Measurements from ENCODE around the gene ZNF385B.

ZNF385B gene

GRCh38 chr2:179701524-179702110, 159.8 kb downstream of the ZNF385B start:
- Histone ChIP-seq H3K4me3 (ENCODE audit: insufficient read depth, low read length, poor library complexity, severe bottlenecking) (no peak overlapping the region), H4K20me1 (ENCODE audit: low read depth, low read length) (no peaks in the 10 kb centered on the region), H3K9me3 (ENCODE audit: insufficient read depth, low read length) (no peaks in the 10 kb centered on the region), H3K79me2 (ENCODE audit: insufficient read depth, low read length) (no peaks in the 10 kb centered on the region), H3F3A (ENCODE audit: insufficient read depth) (no peaks in the 10 kb centered on the region), H3K36me3 (ENCODE audit: low read length) (no peaks in the 10 kb centered on the region; the same call in 1 of the 2 replicates), H3K4me2 (ENCODE audit: low read depth, low read length, poor library complexity, severe bottlenecking) (no peak overlapping the region), H3K9me2 (replicated peaks; ENCODE audit: insufficient read depth, low read length) (no peaks in the 10 kb centered on the region), H3K27ac (ENCODE audit: low read depth, low read length) (no peak overlapping the region), H3K9ac (ENCODE audit: low read length) (no peak overlapping the region), H2AFZ (ENCODE audit: low read depth, low read length, severe bottlenecking) (no peak overlapping the region), H3K27me3 (ENCODE audit: low read length) (no peaks in the 10 kb centered on the region)
- no peak for TF ChIP-seq EZH2phosphoT487 (conservative IDR thresholded peaks at IDR 0.05; ENCODE audit: low read length)
- TF ChIP-seq, protein P1, sequence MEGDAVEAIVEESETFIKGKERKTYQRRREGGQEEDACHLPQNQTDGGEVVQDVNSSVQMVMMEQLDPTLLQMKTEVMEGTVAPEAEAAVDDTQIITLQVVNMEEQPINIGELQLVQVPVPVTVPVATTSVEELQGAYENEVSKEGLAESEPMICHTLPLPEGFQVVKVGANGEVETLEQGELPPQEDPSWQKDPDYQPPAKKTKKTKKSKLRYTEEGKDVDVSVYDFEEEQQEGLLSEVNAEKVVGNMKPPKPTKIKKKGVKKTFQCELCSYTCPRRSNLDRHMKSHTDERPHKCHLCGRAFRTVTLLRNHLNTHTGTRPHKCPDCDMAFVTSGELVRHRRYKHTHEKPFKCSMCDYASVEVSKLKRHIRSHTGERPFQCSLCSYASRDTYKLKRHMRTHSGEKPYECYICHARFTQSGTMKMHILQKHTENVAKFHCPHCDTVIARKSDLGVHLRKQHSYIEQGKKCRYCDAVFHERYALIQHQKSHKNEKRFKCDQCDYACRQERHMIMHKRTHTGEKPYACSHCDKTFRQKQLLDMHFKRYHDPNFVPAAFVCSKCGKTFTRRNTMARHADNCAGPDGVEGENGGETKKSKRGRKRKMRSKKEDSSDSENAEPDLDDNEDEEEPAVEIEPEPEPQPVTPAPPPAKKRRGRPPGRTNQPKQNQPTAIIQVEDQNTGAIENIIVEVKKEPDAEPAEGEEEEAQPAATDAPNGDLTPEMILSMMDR (IDR thresholded peaks at IDR 0.05; ENCODE audit: insufficient read depth, low read length, poor library complexity, severe bottlenecking), result no peak

DNA sequence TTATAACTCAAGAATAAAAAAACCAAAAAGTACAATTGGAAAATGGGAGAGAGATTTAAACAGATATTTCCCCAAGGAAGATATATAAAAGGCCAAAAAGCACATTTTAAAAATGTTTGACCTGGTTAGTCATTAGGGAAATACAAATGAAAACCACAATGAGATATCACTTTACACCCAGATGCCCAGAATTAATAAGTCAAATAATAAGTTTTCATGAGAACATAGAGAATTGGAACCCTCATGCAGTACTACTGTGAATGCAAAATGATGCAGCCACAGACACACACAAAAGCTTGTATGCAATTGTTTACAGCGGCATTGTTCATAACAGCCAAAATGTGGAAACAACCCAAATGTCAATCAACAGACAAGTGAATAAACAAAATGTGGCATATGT, 165.9 kb downstream of the ZNF385B start:
- TF ChIP-seq EZH2phosphoT487 (conservative IDR thresholded peaks at IDR 0.05; ENCODE audit: low read length), result no peak
- Histone ChIP-seq H3K27ac (ENCODE audit: low read depth, low read length) (no peak overlapping the region), H3K9ac (ENCODE audit: low read length) (no peak overlapping the region), H3K9me3 (ENCODE audit: insufficient read depth, low read length) (no peaks in the 10 kb centered on the region), H4K20me1 (ENCODE audit: low read depth, low read length) (no peaks in the 10 kb centered on the region), H3K9me2 (replicated peaks; ENCODE audit: insufficient read depth, low read length) (no peaks in the 10 kb centered on the region), H3K36me3 (ENCODE audit: low read length) (no peaks in the 10 kb centered on the region; the same call in 1 of the 2 replicates), H3K27me3 (ENCODE audit: low read length) (no peaks in the 10 kb centered on the region), H3K4me2 (ENCODE audit: low read depth, low read length, poor library complexity, severe bottlenecking) (no peak overlapping the region), H3K79me2 (ENCODE audit: insufficient read depth, low read length) (no peaks in the 10 kb centered on the region), H3K4me3 (ENCODE audit: insufficient read depth, low read length, poor library complexity, severe bottlenecking) (no peak overlapping the region), H2AFZ (ENCODE audit: low read depth, low read length, severe bottlenecking) (no peak overlapping the region), H3F3A (ENCODE audit: insufficient read depth) (no peaks in the 10 kb centered on the region)

DNA sequence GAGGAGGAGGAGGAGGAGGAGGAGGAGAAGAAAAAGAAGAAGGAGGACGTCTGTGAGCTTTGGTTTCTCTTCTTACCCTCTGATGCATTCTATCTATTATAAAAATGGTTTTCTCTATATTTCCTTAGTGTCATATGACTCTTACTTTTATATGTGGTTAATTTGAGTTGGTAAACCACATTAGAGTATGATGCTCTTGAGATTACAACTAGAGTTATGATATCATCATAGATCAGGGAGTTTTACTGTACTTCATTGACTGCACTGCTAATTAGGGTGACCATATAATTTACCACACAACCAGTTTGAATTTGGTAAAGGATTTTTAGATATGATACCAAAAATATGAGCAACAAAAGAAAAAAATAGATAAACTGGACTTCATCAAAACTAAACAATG, 166.4 kb downstream of the ZNF385B start:
- Histone ChIP-seq H3K4me2 (ENCODE audit: low read depth, low read length, poor library complexity, severe bottlenecking) (no peak overlapping the region), H2AFZ (ENCODE audit: low read depth, low read length, severe bottlenecking) (no peak overlapping the region), H3K27me3 (ENCODE audit: low read length) (no peaks in the 10 kb centered on the region), H3K9me3 (ENCODE audit: insufficient read depth, low read length) (no peaks in the 10 kb centered on the region), H3K4me3 (ENCODE audit: insufficient read depth, low read length, poor library complexity, severe bottlenecking) (no peak overlapping the region), H3K79me2 (ENCODE audit: insufficient read depth, low read length) (no peaks in the 10 kb centered on the region), H4K20me1 (ENCODE audit: low read depth, low read length) (no peaks in the 10 kb centered on the region), H3K9me2 (replicated peaks; ENCODE audit: insufficient read depth, low read length) (no peaks in the 10 kb centered on the region), H3K36me3 (ENCODE audit: low read length) (no peaks in the 10 kb centered on the region; the same call in 1 of the 2 replicates), H3K27ac (ENCODE audit: low read depth, low read length) (no peak overlapping the region), H3K9ac (ENCODE audit: low read length) (no peak overlapping the region), H3F3A (ENCODE audit: insufficient read depth) (no peaks in the 10 kb centered on the region)
- TF ChIP-seq EZH2phosphoT487 (conservative IDR thresholded peaks at IDR 0.05; ENCODE audit: low read length), result no peak
- TF ChIP-seq, protein P1 (IDR thresholded peaks at IDR 0.05; ENCODE audit: insufficient read depth, low read length, poor library complexity, severe bottlenecking), result no peak

DNA sequence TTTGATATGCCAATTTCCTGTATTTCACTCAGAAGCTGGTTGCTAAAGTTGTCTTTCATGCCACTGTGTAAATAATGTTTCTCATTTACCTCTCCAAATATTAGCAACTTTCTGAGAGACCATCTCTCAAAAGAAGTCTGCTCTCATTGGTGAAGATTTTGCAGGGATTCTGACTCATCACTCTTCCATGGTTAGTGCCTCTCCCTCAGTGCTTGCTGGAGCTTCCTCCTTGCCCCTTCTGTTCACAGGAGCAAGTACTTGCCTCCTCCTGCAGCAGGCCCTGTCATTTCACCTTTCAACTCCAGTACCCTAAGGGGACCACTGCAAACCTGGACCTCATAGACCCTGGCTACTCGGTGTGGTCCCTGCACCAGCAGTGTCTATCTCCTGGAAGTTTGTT, 168.8 kb downstream of the ZNF385B start:
- Histone ChIP-seq H3F3A (ENCODE audit: insufficient read depth) (no peaks in the 10 kb centered on the region), H3K36me3 (ENCODE audit: low read length) (no peaks in the 10 kb centered on the region; the same call in 1 of the 2 replicates), H2AFZ (ENCODE audit: low read depth, low read length, severe bottlenecking) (no peak overlapping the region), H3K9me3 (ENCODE audit: insufficient read depth, low read length) (no peaks in the 10 kb centered on the region), H3K79me2 (ENCODE audit: insufficient read depth, low read length) (no peaks in the 10 kb centered on the region), H3K9ac (ENCODE audit: low read length) (no peak overlapping the region), H3K27ac (ENCODE audit: low read depth, low read length) (no peak overlapping the region), H3K4me3 (ENCODE audit: insufficient read depth, low read length, poor library complexity, severe bottlenecking) (no peak overlapping the region), H3K9me2 (replicated peaks; ENCODE audit: insufficient read depth, low read length) (no peaks in the 10 kb centered on the region), H4K20me1 (ENCODE audit: low read depth, low read length) (no peaks in the 10 kb centered on the region), H3K27me3 (ENCODE audit: low read length) (no peaks in the 10 kb centered on the region), H3K4me2 (ENCODE audit: low read depth, low read length, poor library complexity, severe bottlenecking) (no peak overlapping the region)
- TF ChIP-seq, protein P1 (IDR thresholded peaks at IDR 0.05; ENCODE audit: insufficient read depth, low read length, poor library complexity, severe bottlenecking), result no peak
- TF ChIP-seq EZH2phosphoT487 (conservative IDR thresholded peaks at IDR 0.05; ENCODE audit: low read length), result no peak
